HCT116 (cell line): ENCODE data around the gene CDCA4. TPM values are rescaled to one million over a fixed set of nuclear protein-coding genes. Genes with fewer than 3 reads are reported as not detected.
"Not testable (repeated sequence)": the region's sequence is repeated elsewhere in the genome, so short reads cannot be mapped to it uniquely, and the experiment has no call there.

ENCODE experiments used
- ATAC-seq: fragments of 200-7000 bp; cut with Tn5 transposase; 2 replicates; pipeline ENCODE4 v1.9.1; 2020; ENCODE audit warnings: mild to moderate bottlenecking, moderate library complexity
- BruUV-seq: library from RNA; stranded (reverse); fragments of 400-500 nt; replicated peaks from 2 replicates; lab custom pipeline; 2021; lab: Mats Ljungman, UMichigan
- CTCF ChIA-PET: fragments of 300-600 bp; sonication (Branson Sonifier 250); formaldehyde crosslinking; loops from one replicate; lab custom pipeline; 2021; ENCODE audit warnings: antibody characterized with exemption; lab: Charles Lee
- POLR2A ChIA-PET: fragments of 300-600, 350-600 bp; sonication (Branson Sonifier 250); formaldehyde crosslinking; loops from one replicate; lab custom pipeline; 2021; ENCODE audit warnings: antibody characterized with exemption; lab: Charles Lee
- RAD21 ChIA-PET, 2 experiments: fragments of 300-600 bp; sonication (Branson Sonifier 250); formaldehyde crosslinking; loops; one replicate each; lab custom pipeline; 2023; ENCODE audit warnings: low total read pairs in 2 of 2; ENCODE audit not compliant: uncharacterized antibody in 2 of 2, unreplicated experiment in 2 of 2, low non-redundant PET in 1 of 2; lab: Charles Lee
- DNase-seq: peaks from one replicate; pipeline ENCODE4 v3.0.0-alpha.2; 2010; ENCODE audit warnings: low read depth, low spot score
- H2AFZ ChIP-seq: fragments of 200-600 bp; shearing (Covaris generic), sonication (generic); 2 replicates; pipeline ENCODE4 v1.6.1; 2017; ENCODE audit warnings: low read depth, mixed run types, mixed read lengths, antibody characterized with exemption, low read length; ENCODE audit not compliant: poor library complexity, severe bottlenecking
- H3K27ac ChIP-seq: 2 replicates; pipeline ENCODE4 v1.5.1; 2012; ENCODE audit warnings: low read depth, low read length
- H3K27me3 ChIP-seq: fragments of 200-600 bp; sonication (generic); 2 replicates; pipeline ENCODE4 v1.6.1; 2016; ENCODE audit warnings: mixed run types, low read length, mixed read lengths; ENCODE audit not compliant: insufficient read depth
- H3K36me3 ChIP-seq, 2 experiments: fragments of 200-500 bp in 1 of 2; fragments of 200-600 bp in 1 of 2; sonication (Bioruptor generic) in 1 of 2; sonication (generic) in 1 of 2; 2 replicates each; pipeline versions ENCODE4 v1.5.1 to v1.6.1; 2014 to 2016; ENCODE audit warnings: low read length in 2 of 2, inconsistent platforms in 1 of 2, mixed read lengths in 1 of 2, mixed run types in 1 of 2; ENCODE audit not compliant: insufficient read depth in 2 of 2, control insufficient read depth in 1 of 2
- H3K4me1 ChIP-seq, 2 experiments: fragments of 200-600 bp in 1 of 2; sonication (generic) in 1 of 2; 2 replicates each; pipeline versions ENCODE4 v1.5.1 to v1.6.1; 2012 to 2017; ENCODE audit warnings: low read length in 2 of 2, inconsistent platforms in 1 of 2, mild to moderate bottlenecking in 1 of 2, mixed read lengths in 1 of 2, mixed run types in 1 of 2, moderate library complexity in 1 of 2; ENCODE audit not compliant: insufficient read depth in 2 of 2, control insufficient read depth in 1 of 2
- H3K4me2 ChIP-seq: fragments of 200-600 bp; sonication (generic); 2 replicates; pipeline ENCODE4 v1.6.1; 2017; ENCODE audit warnings: mixed run types, low read length, mixed read lengths
- H3K4me3 ChIP-seq, 2 experiments: fragments of 200-600 bp in 1 of 2; sonication (generic) in 1 of 2; replicated peaks in 1 of 2; 2 replicates each; pipeline ENCODE4 v1.5.1; 2011 to 2016; ENCODE audit warnings: low read length in 2 of 2, control low read depth in 1 of 2, low read depth in 1 of 2, mild to moderate bottlenecking in 1 of 2, mixed read lengths in 1 of 2, mixed run types in 1 of 2
- H3K79me2 ChIP-seq: fragments of 200-600 bp; sonication (generic); 2 replicates; pipeline ENCODE4 v1.6.1; 2017; ENCODE audit warnings: mild to moderate bottlenecking, mixed run types, low read length, moderate library complexity, mixed read lengths; ENCODE audit not compliant: insufficient read depth
- H3K9ac ChIP-seq: fragments of 200-600 bp; sonication (generic); 2 replicates; pipeline ENCODE4 v1.6.1; 2016; ENCODE audit warnings: low read length, mixed read lengths
- H3K9me2 ChIP-seq: fragments of 200-600 bp; sonication (generic), shearing (Covaris generic); 2 replicates; pipeline ENCODE4 v1.6.1; 2017; ENCODE audit warnings: mixed run types, mild to moderate bottlenecking, moderate library complexity; ENCODE audit not compliant: insufficient read depth
- H3K9me3 ChIP-seq, 2 experiments: fragments of 200-500 bp in 1 of 2; fragments of 200-600 bp in 1 of 2; sonication (Bioruptor generic) in 1 of 2; sonication (generic) in 1 of 2; 2 replicates each; pipeline ENCODE4 v1.6.1; 2014 to 2017; ENCODE audit warnings: low read length in 2 of 2, mixed read lengths in 2 of 2, inconsistent platforms in 1 of 2, low read depth in 1 of 2, mild to moderate bottlenecking in 1 of 2, mixed run types in 1 of 2, moderate library complexity in 1 of 2; ENCODE audit not compliant: control insufficient read depth in 1 of 2, insufficient read depth in 1 of 2
- H4K20me1 ChIP-seq: fragments of 200-600 bp; sonication (generic), shearing (Covaris generic); 2 replicates; pipeline ENCODE4 v1.6.1; 2017; ENCODE audit warnings: mixed run types, mild to moderate bottlenecking, moderate library complexity; ENCODE audit not compliant: insufficient read depth
- EZH2phosphoT487 ChIP-seq: fragments of 200-600 bp; IDR thresholded peaks from 2 replicates; pipeline ENCODE4 v1.6.1; 2018; ENCODE audit warnings: antibody characterized with exemption, borderline replicate concordance
- REST ChIP-seq: IDR thresholded peaks from 2 replicates; pipeline ENCODE4 v1.6.1; 2012; ENCODE audit warnings: low read depth
- SIN3A ChIP-seq: IDR thresholded peaks from 2 replicates; pipeline ENCODE4 v1.6.1; 2012; ENCODE audit warnings: low read depth
- SP1 ChIP-seq: IDR thresholded peaks from 2 replicates; pipeline ENCODE4 v1.6.1; 2012; ENCODE audit warnings: low read depth
- ZNF274 ChIP-seq: fragments of 200-500 bp; sonication (Bioruptor generic); IDR thresholded peaks from 2 replicates; pipeline ENCODE4 v1.6.1; 2014; ENCODE audit warnings: mild to moderate bottlenecking, low read depth, low read length, inconsistent platforms
- intact Hi-C: fragments of 100-400 bp; cut with micrococcal nuclease; formaldehyde crosslinking; loops from 2 replicates; pipeline ENCODE4 v1.10.0; 2022
- total RNA-seq: library from RNA; stranded (reverse); gene quantifications from one replicate; pipeline ENCODE4 v1.2.1, GENCODE V29; 2021; ENCODE audit not compliant: unreplicated experiment
- TF ChIP-seq, protein P1 (sequence below): IDR thresholded peaks from 2 replicates; pipeline ENCODE4 v1.6.1; 2012
- TF ChIP-seq, protein P2 (sequence below): IDR thresholded peaks from 2 replicates; pipeline ENCODE4 v1.6.1; 2012

CDCA4 gene
- total RNA-seq, 1 experiment from 2014 or later: 62.4 TPM

DNA sequence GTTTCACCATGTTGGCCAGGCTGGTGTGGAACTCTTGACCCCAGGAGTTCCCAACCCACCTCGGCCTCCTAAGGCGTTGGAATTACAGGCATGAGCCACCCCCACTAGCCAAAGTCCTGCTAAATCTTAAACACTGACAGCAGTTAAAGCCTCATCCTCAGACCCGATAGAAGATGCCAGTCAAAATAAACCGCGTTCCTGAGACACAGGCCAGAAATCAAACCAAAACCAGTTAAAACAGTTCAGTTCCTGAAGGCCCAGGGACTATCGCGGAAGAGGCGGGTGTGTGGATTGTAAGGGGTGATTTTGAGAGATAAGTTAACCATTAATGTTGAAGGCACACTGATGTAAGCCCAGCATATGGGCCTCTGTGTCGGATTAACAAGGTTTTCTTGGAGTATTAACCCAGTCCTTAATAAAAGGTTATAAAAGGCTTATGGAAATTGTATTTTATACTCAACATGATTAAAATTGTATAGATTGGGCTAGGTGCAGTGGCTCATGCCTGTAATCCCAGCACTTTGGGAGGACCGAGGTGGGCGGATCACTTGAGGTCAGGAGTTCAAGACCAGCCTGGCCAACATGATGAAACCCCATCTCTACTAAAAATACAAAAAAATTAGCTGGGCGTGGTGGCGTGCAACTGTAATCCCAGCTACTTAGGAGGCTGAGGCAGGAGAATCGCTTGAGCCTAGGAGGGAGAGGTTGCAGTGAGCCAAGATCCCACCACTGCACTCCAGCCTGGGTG, 18.7 kb upstream of the CDCA4 start:
- DNase-seq (no peak), ATAC-seq (no peak)
- H3K27ac ChIP-seq: no peak overlapping the region
- no peaks in the 10 kb centered on the region for H3K79me2 ChIP-seq
- RAD21 ChIA-PET: no interaction called here
- no TSS peak for BruUV-seq
- POLR2A ChIA-PET: no interaction called here
- H3K27me3 ChIP-seq: no peaks in the 10 kb centered on the region
- no peaks in the 10 kb centered on the region for H3K36me3 ChIP-seq
- no peaks in the 10 kb centered on the region for H3K9me3 ChIP-seq
- H3K9me2 ChIP-seq: no peaks in the 10 kb centered on the region
- H2AFZ ChIP-seq: no peak overlapping the region
- H4K20me1 ChIP-seq: no peaks in the 10 kb centered on the region
- CTCF ChIA-PET: no interaction called here
- H3K9ac ChIP-seq: no peak overlapping the region
- peaks cover 0 to 11% of the 10 kb centered on the region in 2 experiments; a peak in 2 of 4 replicates for H3K4me1 ChIP-seq
- no peak overlapping the region for H3K4me3 ChIP-seq
- intact Hi-C loops: no loop called here
- H3K4me2 ChIP-seq: no peak overlapping the region
- TF ChIP-seq EZH2phosphoT487 (no peak), SIN3A (no peak), ZNF274 (no peak), SP1 (no peak), REST (no peak)
- TF ChIP-seq, protein P1, sequence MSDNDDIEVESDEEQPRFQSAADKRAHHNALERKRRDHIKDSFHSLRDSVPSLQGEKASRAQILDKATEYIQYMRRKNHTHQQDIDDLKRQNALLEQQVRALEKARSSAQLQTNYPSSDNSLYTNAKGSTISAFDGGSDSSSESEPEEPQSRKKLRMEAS: no peak
- TF ChIP-seq, protein P2, sequence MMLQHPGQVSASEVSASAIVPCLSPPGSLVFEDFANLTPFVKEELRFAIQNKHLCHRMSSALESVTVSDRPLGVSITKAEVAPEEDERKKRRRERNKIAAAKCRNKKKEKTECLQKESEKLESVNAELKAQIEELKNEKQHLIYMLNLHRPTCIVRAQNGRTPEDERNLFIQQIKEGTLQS: no peak
- TF ChIP-seq, all 23 proteins: peak for 0

DNA sequence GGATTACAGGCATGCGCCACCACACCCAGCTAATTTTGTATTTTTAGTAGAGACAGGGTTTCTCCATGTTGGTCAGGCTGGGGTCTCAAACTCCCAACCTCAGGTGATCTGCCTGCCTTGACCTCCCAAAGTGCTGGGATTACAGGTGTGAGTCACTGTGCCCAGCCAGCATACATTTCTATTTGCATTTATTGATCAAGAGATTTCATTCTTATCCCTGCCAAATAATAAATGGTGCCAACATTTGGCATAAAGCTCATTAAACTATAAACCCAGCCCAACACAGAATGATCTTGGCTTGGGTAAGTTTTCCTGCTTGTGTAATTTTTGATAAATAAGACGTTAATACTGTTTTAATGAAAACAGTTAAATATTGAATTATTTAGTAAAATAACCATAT, 14.7 kb upstream of the CDCA4 start:
- POLR2A ChIA-PET: interaction anchor here (1.6 to 1.7 kb wide), 2 partner anchors 12 to 63 kb away, joined by 3 to 5 read pairs; no protein-coding TSS in a partner anchor

More for the DNA sequence above, 14.7 kb upstream of the CDCA4 start:
- H3K79me2 ChIP-seq, H3K4me2 ChIP-seq, H3K27me3 ChIP-seq, H2AFZ ChIP-seq, H3K27ac ChIP-seq, BruUV-seq, H3K9me3 ChIP-seq, CTCF ChIA-PET, RAD21 ChIA-PET, intact Hi-C loops, H3K4me3 ChIP-seq, ATAC-seq, H3K9ac ChIP-seq, H4K20me1 ChIP-seq, H3K4me1 ChIP-seq, H3K9me2 ChIP-seq, DNase-seq, H3K36me3 ChIP-seq: not testable (repeated sequence)
